A549 treated with dexamethasone at 1 μM for 4 hours (cell line): Measurements from ENCODE around the gene TES. TPM values are rescaled to one million over a fixed set of nuclear protein-coding genes. Genes with fewer than 3 reads are reported as not detected.

Experiments
- total RNA-seq: library from RNA; stranded (reverse); fragments of 200-300 nt; extraction: Qiagen RNA extraction; gene quantifications from 5 replicates; pipeline ENCODE4 v1.2.3, GENCODE V29; 2022

Gene TES, protein sequence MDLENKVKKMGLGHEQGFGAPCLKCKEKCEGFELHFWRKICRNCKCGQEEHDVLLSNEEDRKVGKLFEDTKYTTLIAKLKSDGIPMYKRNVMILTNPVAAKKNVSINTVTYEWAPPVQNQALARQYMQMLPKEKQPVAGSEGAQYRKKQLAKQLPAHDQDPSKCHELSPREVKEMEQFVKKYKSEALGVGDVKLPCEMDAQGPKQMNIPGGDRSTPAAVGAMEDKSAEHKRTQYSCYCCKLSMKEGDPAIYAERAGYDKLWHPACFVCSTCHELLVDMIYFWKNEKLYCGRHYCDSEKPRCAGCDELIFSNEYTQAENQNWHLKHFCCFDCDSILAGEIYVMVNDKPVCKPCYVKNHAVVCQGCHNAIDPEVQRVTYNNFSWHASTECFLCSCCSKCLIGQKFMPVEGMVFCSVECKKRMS
- 58.5 to 84.6 TPM (median 75.3 TPM) in 5 replicates for total RNA-seq

DNA sequence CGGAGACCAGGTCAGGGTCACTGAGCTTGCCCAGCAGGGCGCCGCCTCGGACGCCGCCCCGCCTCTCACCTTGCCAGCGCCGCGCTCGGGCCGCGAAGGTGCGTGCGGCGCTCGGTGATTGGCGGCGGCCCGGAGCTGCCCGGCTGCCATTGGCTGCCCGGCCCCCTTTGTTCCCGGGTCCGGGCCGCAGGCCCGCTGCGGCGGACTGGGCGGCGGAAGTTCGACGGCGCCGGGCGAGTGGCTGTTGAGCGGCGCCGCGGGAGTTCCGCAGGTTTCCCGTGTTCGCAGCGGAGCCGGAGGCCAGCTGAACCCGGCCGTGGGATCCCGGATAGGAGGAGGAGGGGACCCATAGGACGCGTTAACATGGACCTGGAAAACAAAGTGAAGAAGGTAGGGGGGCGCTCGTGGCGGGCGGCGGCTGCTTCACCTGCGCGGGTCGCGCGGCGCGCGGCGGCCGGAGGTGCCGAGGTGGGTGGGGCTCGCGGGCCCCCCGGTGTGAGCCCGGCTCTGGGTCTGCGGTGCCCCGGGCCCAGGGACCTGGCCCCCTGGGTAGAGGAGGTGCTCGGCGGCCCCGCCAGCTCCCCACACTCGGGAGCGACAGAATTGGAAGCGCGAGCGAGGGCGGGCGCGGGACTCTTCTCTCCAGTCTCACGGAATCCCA is at the start of gene TES:
TSS of gene TES (plus strand) at position 195 of the 661 bp plus-strand sequence. CDS start at position 364, 169 bp downstream.

Other genes starting within 250 kb of the TES start
- gene TFEC, start 179.8 kb upstream of the TES start, total RNA-seq, result 0.08 to 0.21 TPM (median 0.14 TPM) in 5 replicates